K562 (cell line): ENCODE measurements around the gene ZNF655. TPM values are rescaled to one million over a fixed set of nuclear protein-coding genes. Genes with fewer than 3 reads are reported as not detected.

Source experiments
- ATAC-seq: fragments of 200-7000 bp; cut with Tn5 transposase; 3 replicates; pipeline ENCODE4 v1.9.1; 2020; ENCODE audit warnings: moderate library complexity
- Bru-seq: library from RNA; stranded (reverse); fragments of 400-500 nt; gene quantifications from one replicate; lab custom pipeline; 2021; lab: Mats Ljungman, UMichigan
- BruChase-seq, 2 experiments: library from RNA; stranded (reverse); fragments of 400-500 nt; gene quantifications; one replicate each; lab custom pipeline; 2021; lab: Mats Ljungman, UMichigan
- BruUV-seq: library from RNA; stranded (reverse); fragments of 400-500 nt; replicated peaks from 2 replicates; lab custom pipeline; 2021; lab: Mats Ljungman, UMichigan
- CTCF ChIA-PET: fragments of 300-600 bp; formaldehyde crosslinking; extraction: SDS; loops from one replicate; lab custom pipeline; 2021; ENCODE audit warnings: low intra/inter-chr PET ratio; lab: Yijun Ruan, JAX
- POLR2A ChIA-PET: fragments of 300-600, 350-650 bp; sonication (Branson Sonifier 250); formaldehyde crosslinking; extraction: SDS; loops from one replicate; lab custom pipeline; 2021; ENCODE audit warnings: antibody characterized with exemption, inconsistent platforms; lab: Yijun Ruan, JAX
- DNase-seq, 4 experiments: peaks; one replicate each; pipeline versions ENCODE4 v3.0.0 to v3.0.0-alpha.2; 2011 to 2018; ENCODE audit warnings: low spot score in 3 of 4, mixed read lengths in 3 of 4; ENCODE audit errors: extremely low read depth in 1 of 4
- FAIRE-seq: peaks from 2 replicates; lab custom pipeline; 2011; peaks lifted over from hg19 to GRCh38; lab: Jason Lieb, UNC
- H2AFZ ChIP-seq: 2 replicates; pipeline ENCODE4 v1.6.0; 2011; ENCODE audit warnings: low read depth, low read length, control low read depth, inconsistent platforms
- H3K27ac ChIP-seq: fragments of 200-600 bp; 3 replicates; pipeline ENCODE4 v1.8.0; 2011; ENCODE audit warnings: low read depth, mild to moderate bottlenecking, control low read depth, inconsistent platforms, low read length, moderate library complexity, mixed read lengths; ENCODE audit errors: extremely low read depth
- H3K27me3 ChIP-seq, 2 experiments: fragments of 300-600 bp in 1 of 2; 2 replicates in 1 of 2; 3 replicates in 1 of 2; pipeline versions ENCODE4 v1.6.0 to v1.8.0; 2011; ENCODE audit warnings: inconsistent platforms in 2 of 2, low read length in 2 of 2, mild to moderate bottlenecking in 1 of 2, mixed read lengths in 1 of 2, moderate library complexity in 1 of 2; ENCODE audit not compliant: control insufficient read depth in 2 of 2, insufficient read depth in 2 of 2
- H3K36me3 ChIP-seq: fragments of 300-600 bp; 3 replicates; pipeline ENCODE4 v1.8.0; 2011; ENCODE audit warnings: mild to moderate bottlenecking, low read length, inconsistent platforms; ENCODE audit not compliant: control insufficient read depth, insufficient read depth
- H3K4me1 ChIP-seq, 2 experiments: fragments of 200-600 bp in 1 of 2; replicated peaks in 1 of 2; 2 replicates in 1 of 2; 3 replicates in 1 of 2; pipeline versions ENCODE4 v1.5.1 to v1.8.0; 2011; ENCODE audit warnings: inconsistent platforms in 2 of 2, low read length in 2 of 2, mild to moderate bottlenecking in 1 of 2, mixed read lengths in 1 of 2, moderate library complexity in 1 of 2; ENCODE audit not compliant: control insufficient read depth in 2 of 2, insufficient read depth in 2 of 2
- H3K4me2 ChIP-seq: 2 replicates; pipeline ENCODE4 v1.6.1; 2011; ENCODE audit warnings: low read length, control low read depth, inconsistent platforms, mixed read lengths; ENCODE audit not compliant: insufficient read depth
- H3K4me3 ChIP-seq: fragments of 200-600 bp; sonication (generic), shearing (Covaris generic); 2 replicates; pipeline ENCODE4 v1.5.1; 2016; ENCODE audit warnings: control low read depth, inconsistent platforms
- H3K79me2 ChIP-seq: fragments of 200-600 bp; 3 replicates; pipeline ENCODE4 v1.8.0; 2011; ENCODE audit warnings: low read length, inconsistent platforms; ENCODE audit not compliant: control insufficient read depth, insufficient read depth
- H3K9ac ChIP-seq, 2 experiments: 2 replicates each; pipeline versions ENCODE4 v1.6.0 to v1.6.1; 2011; ENCODE audit warnings: low read depth in 2 of 2, low read length in 2 of 2, control low read depth in 1 of 2, inconsistent platforms in 1 of 2, mild to moderate bottlenecking in 1 of 2, mixed read lengths in 1 of 2; ENCODE audit not compliant: insufficient read depth in 1 of 2
- H3K9me1 ChIP-seq: one replicate; pipeline ENCODE4 v1.6.0; 2011; ENCODE audit warnings: inconsistent platforms, mild to moderate bottlenecking, low read length, moderate library complexity; ENCODE audit not compliant: control insufficient read depth, insufficient read depth
- H3K9me3 ChIP-seq: replicated peaks from 2 replicates; pipeline ENCODE4 v1.5.1; 2011; ENCODE audit warnings: low read depth, low read length, inconsistent platforms; ENCODE audit not compliant: control insufficient read depth, insufficient read depth
- H4K20me1 ChIP-seq: replicated peaks from 2 replicates; pipeline ENCODE4 v1.6.1; 2011; ENCODE audit warnings: low read length, inconsistent platforms, mixed read lengths; ENCODE audit not compliant: control insufficient read depth, insufficient read depth
- CREB1 ChIP-seq, 2 experiments: sonication (generic) in 1 of 2; formaldehyde crosslinking in 1 of 2; IDR thresholded peaks; 2 replicates each; pipeline versions ENCODE4 v1.6.1 to v1.8.0; 2012 to 2022; ENCODE audit warnings: inconsistent platforms in 1 of 2, mild to moderate bottlenecking in 1 of 2, missing genetic modification reagents in 1 of 2, moderate library complexity in 1 of 2
- ELF1 ChIP-seq: fragments of 200-800 bp; sonication (Bioruptor generic); IDR thresholded peaks from 2 replicates; pipeline ENCODE4 v1.6.1; 2016; ENCODE audit warnings: missing genetic modification characterization, missing compliant biosample characterization
- HMGXB4 ChIP-seq: sonication (generic); formaldehyde crosslinking; IDR thresholded peaks from 2 replicates; pipeline ENCODE4 v1.8.1; 2023; ENCODE audit warnings: mild to moderate bottlenecking, missing genetic modification reagents
- ILK ChIP-seq: fragments of 450-650 bp; IDR thresholded peaks from 2 replicates; pipeline ENCODE4 v1.6.1; 2016; ENCODE audit warnings: missing genetic modification characterization, low read depth, mild to moderate bottlenecking, missing compliant biosample characterization, moderate library complexity, borderline replicate concordance
- KHSRP ChIP-seq: fragments of 450-650 bp; IDR thresholded peaks from 2 replicates; pipeline ENCODE4 v1.6.1; 2017
- MAFK ChIP-seq: IDR thresholded peaks from 2 replicates; pipeline ENCODE4 v1.6.1; 2011; ENCODE audit warnings: low read length, improper control_type of control experiment
- OTX1 ChIP-seq: fragments of 450-650 bp; formaldehyde crosslinking; IDR thresholded peaks from 2 replicates; pipeline ENCODE4 v1.4.0; 2022; ENCODE audit warnings: mild to moderate bottlenecking
- TRIM28 ChIP-seq: fragments of 450-650 bp; IDR thresholded peaks from 2 replicates; pipeline ENCODE4 v1.6.1; 2017
- ZFP91 ChIP-seq: sonication (generic); formaldehyde crosslinking; IDR thresholded peaks from 2 replicates; pipeline ENCODE4 v1.8.0; 2022; ENCODE audit warnings: mild to moderate bottlenecking, missing genetic modification reagents
- ZNF436 ChIP-seq: fragments of 250-450, 450-650 bp; sonication (Bioruptor Pico); formaldehyde crosslinking; IDR thresholded peaks from 2 replicates; pipeline ENCODE4 v1.7.0; 2020; ENCODE audit warnings: mild to moderate bottlenecking
- ZNF57 ChIP-seq: fragments of 450-650 bp; formaldehyde crosslinking; IDR thresholded peaks from 2 replicates; pipeline ENCODE4 v1.4.0; 2020; ENCODE audit warnings: mild to moderate bottlenecking, moderate library complexity
- ZNF589 ChIP-seq: fragments of 200-800 bp; sonication (Bioruptor generic); IDR thresholded peaks from 2 replicates; pipeline ENCODE4 v1.6.1; 2016; ENCODE audit warnings: low read depth, missing genetic modification characterization, missing compliant biosample characterization
- WGBS: fragments of 100-300 bp; shearing (Covaris generic); methylation state at CpG from one replicate; pipeline ENCODE4 v1.1.6; 2016; ENCODE audit warnings: low coverage, mixed read lengths; ENCODE audit not compliant: insufficient coverage; ENCODE audit errors: missing lambda C conversion rate; 5-methylcytosine and 5-hydroxymethylcytosine counted together
- in situ Hi-C: fragments of 300-500 bp; cut with MboI; formaldehyde crosslinking; loops from 4 replicates; pipeline ENCODE4 v1.15.0; 2018; ENCODE audit warnings: inconsistent platforms, mixed read lengths
- intact Hi-C: fragments of 100-400 bp; cut with micrococcal nuclease; formaldehyde crosslinking; loops from 2 replicates; pipeline ENCODE4 v1.14.2; 2022
- long read RNA-seq, 3 experiments: library from polyadenylated mRNA in 2 of 3; library from RNA in 1 of 3; unstranded in 2 of 3; stranded (forward) in 1 of 3; transcript quantifications; one replicate each; pipeline ENCODE4 v2.0.0, GENCODE V29; 2019 to 2022
- polyA minus RNA-seq, 3 experiments: library from RNA; depleted of rRNA, polyadenylated mRNA; stranded (reverse); fragments of >200 nt; gene quantifications; 2 replicates each; pipeline ENCODE4 v1.2.3, GENCODE V29; 2011
- polyA plus RNA-seq, 8 experiments: library from polyadenylated mRNA; depleted of rRNA in 4 of 8; stranded (reverse) in 5 of 8; unstranded in 3 of 8; fragments of >200 nt; fragmentation: Nextera tagmentation in 2 of 8; fragmentation: Illumina TruSeq in 1 of 8; extraction: Ambion mirVana in 2 of 8; extraction: Trizol in 1 of 8; gene quantifications; 2 replicates each; pipeline versions ENCODE4 v1.2.1 to v1.2.3, GENCODE V29; 2011 to 2014; ENCODE audit warnings: inconsistent platforms in 1 of 8, missing spikeins in 1 of 8
- total RNA-seq, 7 experiments: library from RNA; depleted of rRNA in 6 of 7; stranded (reverse); fragments of >200 nt in 6 of 7; fragmentation: Illumina TruSeq in 2 of 7; extraction: Trizol in 2 of 7; gene quantifications; 2 replicates each; pipeline versions ENCODE4 v1.2.1 to v1.2.3, GENCODE V29; 2011 to 2021; ENCODE audit warnings: low replicate concordance in 1 of 7

The ZNF655 gene
- total RNA-seq (2011; cell fraction: chromatin; rRNA removed; ENCODE audit: low replicate concordance) = 232 and 346 TPM in 2 replicates
- 147 and 170 TPM in 2 replicates for total RNA-seq (2011; cell fraction: nucleolus; rRNA removed)
- 249 and 393 TPM in 2 replicates for total RNA-seq (2011; cell fraction: nucleoplasm; rRNA removed)
- total RNA-seq (2014; rRNA removed) = 85.6 and 123 TPM in 2 replicates
- total RNA-seq (2014; rRNA removed; fragmentation: Illumina TruSeq; extraction: Trizol) = 94.7 and 105 TPM in 2 replicates
- total RNA-seq (2015; rRNA removed; fragmentation: Illumina TruSeq; extraction: Trizol) = 94.4 and 95.2 TPM in 2 replicates
- 68.1 and 78.1 TPM in 2 replicates for total RNA-seq (2021)
- 81.3 and 112 TPM in 2 replicates for polyA plus RNA-seq (2011; rRNA removed)
- 55.1 and 81.1 TPM in 2 replicates for polyA plus RNA-seq (2011; cell fraction: cytosol; rRNA removed)
- polyA plus RNA-seq (2011; cell fraction: nucleus; rRNA removed) = 163 and 255 TPM in 2 replicates
- polyA plus RNA-seq (2012) = 60.6 and 75.6 TPM in 2 replicates
- 101 and 103 TPM in 2 replicates for polyA plus RNA-seq (2014; fragmentation: Illumina TruSeq; extraction: Trizol)
- 10 to 100 TPM; 25.7 to 34.1 TPM for polyA plus RNA-seq (2014; fragmentation: Nextera tagmentation; extraction: Ambion mirVana)
- polyA plus RNA-seq (2014; rRNA removed) = 130 and 137 TPM in 2 replicates
- 89.6 and 93.8 TPM in 2 replicates for polyA minus RNA-seq (2011; rRNA and poly(A)+ RNA removed)
- polyA minus RNA-seq (2011; cell fraction: cytosol; rRNA and poly(A)+ RNA removed) = 31.9 and 33.0 TPM in 2 replicates
- 105 and 112 TPM in 2 replicates for polyA minus RNA-seq (2011; cell fraction: nucleus; rRNA and poly(A)+ RNA removed)
- percentile 95 among the genes with signal in this experiment for Bru-seq, nascent RNA
- percentile 98 among the genes with signal in this experiment for BruChase-seq, experiment 1, labeled RNA remaining after a 2-hour chase
- BruChase-seq, experiment 2, labeled RNA remaining after a 6-hour chase = percentile 98 among the genes with signal in this experiment
- long read RNA-seq, experiment 1, full-length matches to known transcripts = 77 of 154 reads
- long read RNA-seq, experiment 1, partial matches to known transcripts = 37 of 154 reads
- long read RNA-seq, experiment 1, other reads (novel, unspliced or antisense) = 40 of 154 reads
- long read RNA-seq, experiment 2, transcript ZNF655-202 (5 exons, 1,601 nt) = major isoform, 10 of 29 reads
- long read RNA-seq, experiment 2, partial matches to known transcripts = 3 of 29 reads
- long read RNA-seq, experiment 2, other reads (novel, unspliced or antisense) = 7 of 29 reads
- long read RNA-seq, experiment 3, transcript ZNF655-202 (5 exons, 1,601 nt) = major isoform, 26 of 55 reads
- long read RNA-seq, experiment 3, partial matches to known transcripts = 0 of 55 reads
- long read RNA-seq, experiment 3, other reads (novel, unspliced or antisense) = 19 of 55 reads

- Histone ChIP-seq H3K79me2 (peaks cover 63% of the 10 kb centered on the region), H2AFZ (peak within 1 kb of the TSS; percentile 92), H3K27ac (peak within 1 kb of the TSS; percentile 95), H3K9ac (peak within 1 kb of the TSS; percentile 100), H3K4me1 (peaks cover 16 to 23% of the 10 kb centered on the region in 2 experiments), H3K27me3 (no peaks in the 10 kb centered on the region), H3K9me1 (peaks cover 8% of the 10 kb centered on the region), H3K4me3 (peak within 1 kb of the TSS; percentile 88), H3K36me3 (peaks cover 74% of the 10 kb centered on the region), H4K20me1 (peaks cover 15% of the 10 kb centered on the region; the same call in 1 of the 2 replicates), H3K9me3 (no peaks in the 10 kb centered on the region), H3K4me2 (peak within 1 kb of the TSS; percentile 100)
- BruUV-seq = TSS peak; percentile 42
- under 1% methylated on average over 71 of the region's 73 CpGs for WGBS
- peak; percentile 77 for FAIRE-seq
- intact Hi-C loops (loop anchor here (2.0 to 10.0 kb wide), 2 partner anchors 58 to 84 kb away; partner anchors contain the start of genes ZNF789 and ZSCAN25), in situ Hi-C loops (no loop called here)
- CTCF ChIA-PET = no interaction called here
- peak; percentile 92 for ATAC-seq
- DNase-seq = peak; percentile 97 to 99 (median 98)
- POLR2A ChIA-PET = interaction anchor here (0.6 to 4.5 kb wide), 32 partner anchors 8 to 1818 kb away, joined by 3 to 31 read pairs (median 4); partner anchors contain the start of genes BUD31, PDAP1, TRIM4 and ZKSCAN5
- TF ChIP-seq ZNF57 (CRISPR knock-in tag) (no peak), ZNF589 (CRISPR knock-in tag) (no peak), ELF1 (peak; percentile 95), ZFP91 (CRISPR knock-in tag) (no peak), HMGXB4 (CRISPR knock-in tag) (peak; percentile 82; the same call in 1 of the 2 replicates), KHSRP (no peak), OTX1 (0 out of 2 replicates have a peak, but pooled peaks have one; percentile 28), ZNF436 (no peak), TRIM28 (0 out of 2 replicates have a peak, but pooled peaks have one; percentile 21), ILK (tag) (no peak), MAFK (0 out of 2 replicates have a peak, but pooled peaks have one; percentile 28), CREB1 (IDR thresholded peaks at IDR 0.05) (peak; percentile 34), CREB1 (CRISPR knock-in tag; IDR thresholded peaks at IDR 0.05) (peak; percentile 67)
These were observed at the start of gene ZNF655 for GRCh38 chr7:99558306-99559174. Gene ZNF655, plus strand, starts transcription at chr7:99558642. Its CDS starts 1,918 bp downstream, at chr7:99560560.
